Ovary (tissue), 3 donors: Measurements from ENCODE around the gene NEUROD6.

Experiments used
- CTCF ChIP-seq, 3 donors: fragments of 450-650 bp in 2 of 3; fragments of 200-600 bp in 1 of 3; IDR thresholded peaks; one replicate each; pipeline versions ENCODE4 v1.5.1 to v1.8.0; 2016 to 2022; ENCODE audit warnings: antibody characterized with exemption in 3 of 3, mild to moderate bottlenecking in 1 of 3
- EP300 ChIP-seq: sonication (generic); formaldehyde crosslinking; IDR thresholded peaks from one replicate; pipeline ENCODE4 v1.6.1; 2017; ENCODE audit warnings: antibody characterized with exemption
- POLR2A ChIP-seq: fragments of 450-650 bp; IDR thresholded peaks from one replicate; pipeline ENCODE4 v1.6.1; 2017; ENCODE audit warnings: antibody characterized with exemption, mild to moderate bottlenecking, moderate library complexity
- donor health status: DM: no; HTN: no; CAD: no.

- TF ChIP-seq EP300 (no peak), POLR2A (no peak), CTCF (IDR thresholded peaks at IDR 0.05) (no peak)
These were observed 35.3 kb downstream of the NEUROD6 start for GRCh38 chr7:31305260-31305659.
